ENCODE data around the gene MAN2A1. TPM values are rescaled to one million over a fixed set of nuclear protein-coding genes. Genes with fewer than 3 reads are reported as not detected.
A peak's percentile ranks its signal among the peaks of the same experiment; 100 is the strongest.

The MAN2A1 gene
- 21.5 TPM for polyA plus RNA-seq

- H3K4me3 Mint-ChIP-seq: peak within 1 kb of the TSS; percentile 92 to 96 (median 94)
- no peaks in the 10 kb centered on the region for H3K27me3 Mint-ChIP-seq
- H3K36me3 Mint-ChIP-seq: no peaks in the 10 kb centered on the region
- H3K9me3 Mint-ChIP-seq: peaks cover 0 to 5% (median 3%) of the 10 kb centered on the region in 3 donors
- peaks cover 35 to 37% (median 36%) of the 10 kb centered on the region in 3 donors for H3K4me1 Mint-ChIP-seq
- H3K27ac Mint-ChIP-seq: peak within 1 kb of the TSS; percentile 84 to 96 (median 94)
Observed at GRCh38 chr5:109689740-109690241, at the start of gene MAN2A1. Gene MAN2A1 (plus strand): TSS chr5:109689927. CDS start chr5:109690418, 491 bp downstream.

- peaks cover 0 to 5% (median 2%) of the 10 kb centered on the region in 3 donors for H3K9me3 Mint-ChIP-seq
- no peak overlapping the region for H3K27ac Mint-ChIP-seq
- H3K36me3 Mint-ChIP-seq: peaks cover 2% of the 10 kb centered on the region
- no peak overlapping the region for H3K4me3 Mint-ChIP-seq
- H3K27me3 Mint-ChIP-seq: peaks cover 1% of the 10 kb centered on the region
- H3K4me1 Mint-ChIP-seq: peaks cover 0 to 2% (median 0%) of the 10 kb centered on the region in 3 donors
Observed at GRCh38 chr5:109640976-109641375, 48.8 kb upstream of the MAN2A1 start.

- Mint-ChIP-seq H3K4me3 (no peak overlapping the region), H3K27ac (no peak overlapping the region)
Observed at GRCh38 chr5:109643791-109644350, 45.9 kb upstream of the MAN2A1 start.

GRCh38 chr5:109644829-109645228 is 44.9 kb upstream of the MAN2A1 start:
- no peak overlapping the region for H3K4me3 Mint-ChIP-seq

More at GRCh38 chr5:109643791-109644350, 45.9 kb upstream of the MAN2A1 start:
- Mint-ChIP-seq H3K9me3 (peaks cover 0 to 5% (median 2%) of the 10 kb centered on the region in 3 donors), H3K27me3 (peaks cover 1% of the 10 kb centered on the region), H3K36me3 (peaks cover 2% of the 10 kb centered on the region), H3K4me1 (no peaks in the 10 kb centered on the region)

GRCh38 chr5:109645707-109646192 is 44.0 kb upstream of the MAN2A1 start:
- Mint-ChIP-seq H3K36me3 (no peaks in the 10 kb centered on the region), H3K4me3 (no peak overlapping the region), H3K9me3 (peaks cover 0 to 2% (median 0%) of the 10 kb centered on the region in 3 donors), H3K27ac (peak overlapping the region in 1 of 3 donors; percentile 6), H3K4me1 (no peaks in the 10 kb centered on the region), H3K27me3 (no peaks in the 10 kb centered on the region)

More at GRCh38 chr5:109644829-109645228, 44.9 kb upstream of the MAN2A1 start:
- no peak overlapping the region for H3K27ac Mint-ChIP-seq
- no peaks in the 10 kb centered on the region for H3K4me1 Mint-ChIP-seq
- peaks cover 1% of the 10 kb centered on the region for H3K27me3 Mint-ChIP-seq
- peaks cover 0 to 5% (median 2%) of the 10 kb centered on the region in 3 donors for H3K9me3 Mint-ChIP-seq
- no peaks in the 10 kb centered on the region for H3K36me3 Mint-ChIP-seq

- Mint-ChIP-seq H3K4me3 (no peak overlapping the region), H3K4me1 (no peaks in the 10 kb centered on the region), H3K9me3 (peaks cover 0 to 2% (median 0%) of the 10 kb centered on the region in 3 donors), H3K27ac (no peak overlapping the region), H3K27me3 (peaks cover 2% of the 10 kb centered on the region), H3K36me3 (no peaks in the 10 kb centered on the region)
Observed at GRCh38 chr5:109649318-109649717, 40.4 kb upstream of the MAN2A1 start.

- Mint-ChIP-seq H3K9me3 (peaks cover 0 to 2% (median 0%) of the 10 kb centered on the region in 3 donors), H3K36me3 (no peaks in the 10 kb centered on the region), H3K27me3 (peaks cover 2% of the 10 kb centered on the region), H3K27ac (no peak overlapping the region), H3K4me1 (no peaks in the 10 kb centered on the region), H3K4me3 (no peak overlapping the region)
Observed at GRCh38 chr5:109650493-109650892, 39.2 kb upstream of the MAN2A1 start.

GRCh38 chr5:109652096-109652495 is 37.6 kb upstream of the MAN2A1 start:
- peaks cover 7% of the 10 kb centered on the region for H3K27me3 Mint-ChIP-seq

GRCh38 chr5:109653042-109653441 is 36.7 kb upstream of the MAN2A1 start:
- Mint-ChIP-seq H3K27ac (no peak overlapping the region), H3K9me3 (peaks cover 0 to 2% (median 0%) of the 10 kb centered on the region in 3 donors), H3K4me1 (peaks cover 3 to 8% (median 5%) of the 10 kb centered on the region in 3 donors), H3K36me3 (no peaks in the 10 kb centered on the region), H3K27me3 (peaks cover 7% of the 10 kb centered on the region), H3K4me3 (no peak overlapping the region)

More at GRCh38 chr5:109652096-109652495, 37.6 kb upstream of the MAN2A1 start:
- Mint-ChIP-seq H3K9me3 (peaks cover 0 to 2% (median 0%) of the 10 kb centered on the region in 3 donors), H3K27ac (no peak overlapping the region), H3K4me3 (no peak overlapping the region), H3K4me1 (peaks cover 1 to 6% (median 5%) of the 10 kb centered on the region in 3 donors), H3K36me3 (no peaks in the 10 kb centered on the region)

GRCh38 chr5:109653561-109654239 is 36.0 kb upstream of the MAN2A1 start:
- H3K36me3 Mint-ChIP-seq: no peaks in the 10 kb centered on the region
- H3K27me3 Mint-ChIP-seq: peaks cover 7% of the 10 kb centered on the region
- no peak overlapping the region for H3K27ac Mint-ChIP-seq
- peaks cover 3 to 8% (median 5%) of the 10 kb centered on the region in 3 donors for H3K4me1 Mint-ChIP-seq
- peaks cover 0 to 2% (median 0%) of the 10 kb centered on the region in 3 donors for H3K9me3 Mint-ChIP-seq
- H3K4me3 Mint-ChIP-seq: no peak overlapping the region

- Mint-ChIP-seq H3K27ac (no peak overlapping the region), H3K9me3 (peaks cover 0 to 2% (median 0%) of the 10 kb centered on the region in 3 donors), H3K4me3 (no peak overlapping the region), H3K36me3 (no peaks in the 10 kb centered on the region), H3K4me1 (peaks cover 3 to 8% (median 5%) of the 10 kb centered on the region in 3 donors), H3K27me3 (peaks cover 7% of the 10 kb centered on the region)
Observed at GRCh38 chr5:109654455-109654854, 35.3 kb upstream of the MAN2A1 start.

GRCh38 chr5:109655841-109656240 is 33.9 kb upstream of the MAN2A1 start:
- H3K4me1 Mint-ChIP-seq: peaks cover 3 to 8% (median 5%) of the 10 kb centered on the region in 3 donors
- peaks cover 0 to 2% (median 0%) of the 10 kb centered on the region in 3 donors for H3K9me3 Mint-ChIP-seq
- no peak overlapping the region for H3K27ac Mint-ChIP-seq
- peaks cover 11% of the 10 kb centered on the region for H3K27me3 Mint-ChIP-seq
- no peak overlapping the region for H3K4me3 Mint-ChIP-seq
- H3K36me3 Mint-ChIP-seq: no peaks in the 10 kb centered on the region

GRCh38 chr5:109656829-109657228 is 32.9 kb upstream of the MAN2A1 start:
- Mint-ChIP-seq H3K4me3 (peak overlapping the region in 1 of 4 donors; percentile 3), H3K27ac (no peak overlapping the region), H3K4me1 (peaks cover 3 to 8% (median 5%) of the 10 kb centered on the region in 3 donors), H3K36me3 (no peaks in the 10 kb centered on the region), H3K27me3 (peaks cover 11% of the 10 kb centered on the region), H3K9me3 (peaks cover 0 to 2% (median 0%) of the 10 kb centered on the region in 3 donors)

- Mint-ChIP-seq H3K4me1 (peaks cover 3 to 8% (median 5%) of the 10 kb centered on the region in 3 donors), H3K4me3 (no peak overlapping the region), H3K36me3 (no peaks in the 10 kb centered on the region), H3K9me3 (no peaks in the 10 kb centered on the region), H3K27ac (no peak overlapping the region), H3K27me3 (peaks cover 8% of the 10 kb centered on the region)
Observed at GRCh38 chr5:109659901-109660300, 29.8 kb upstream of the MAN2A1 start.

GRCh38 chr5:109660301-109660700 is 29.4 kb upstream of the MAN2A1 start:
- no peaks in the 10 kb centered on the region for H3K9me3 Mint-ChIP-seq
- no peak overlapping the region for H3K4me3 Mint-ChIP-seq
- no peaks in the 10 kb centered on the region for H3K36me3 Mint-ChIP-seq
- H3K27me3 Mint-ChIP-seq: peaks cover 8% of the 10 kb centered on the region
- peaks cover 3 to 8% (median 5%) of the 10 kb centered on the region in 3 donors for H3K4me1 Mint-ChIP-seq
- no peak overlapping the region for H3K27ac Mint-ChIP-seq

All from IgD-negative memory B cell (primary cell).